HEK293 (cell line): ENCODE results near the gene SRSF11.

Source experiments
- CTCF ChIA-PET: fragments of 350-600 bp; formaldehyde crosslinking; extraction: SDS; loops from one replicate; lab custom pipeline; 2021; ENCODE audit warnings: antibody characterized with exemption; lab: Yijun Ruan, JAX
- POLR2A ChIA-PET: fragments of 300-600 bp; formaldehyde crosslinking; extraction: SDS; loops from one replicate; lab custom pipeline; 2020; ENCODE audit warnings: antibody characterized with exemption, inconsistent platforms; lab: Yijun Ruan, JAX
- H3K27ac ChIP-seq: fragments of 200-500 bp; sonication (Bioruptor generic); 2 replicates; pipeline ENCODE4 v1.5.1; 2014; ENCODE audit warnings: low read depth, low read length, control low read depth, inconsistent platforms; ENCODE audit errors: extremely low read depth
- H3K36me3 ChIP-seq, 2 experiments: fragments of 200-500 bp in 1 of 2; sonication (Bioruptor generic) in 1 of 2; 1 replicate in 1 of 2; 2 replicates in 1 of 2; pipeline ENCODE4 v1.5.1; 2014 to 2017; ENCODE audit warnings: inconsistent platforms in 2 of 2, low read length in 2 of 2; ENCODE audit not compliant: control insufficient read depth in 2 of 2, insufficient read depth in 1 of 2
- H3K4me1 ChIP-seq: fragments of 200-500 bp; sonication (Bioruptor generic); 2 replicates; pipeline ENCODE4 v1.5.1; 2014; ENCODE audit warnings: mild to moderate bottlenecking, low read length, inconsistent platforms; ENCODE audit not compliant: control insufficient read depth, insufficient read depth
- H3K4me3 ChIP-seq: 2 replicates; pipeline ENCODE4 v1.5.1; 2011; ENCODE audit warnings: low read depth, mild to moderate bottlenecking, control low read depth, low read length, moderate library complexity
- H3K9me3 ChIP-seq: fragments of 200-500 bp; sonication (Bioruptor generic); 2 replicates; pipeline ENCODE4 v1.5.1; 2014; ENCODE audit warnings: low read depth, low read length, inconsistent platforms; ENCODE audit not compliant: control insufficient read depth, insufficient read depth
- PRDM1 ChIP-seq: fragments of 450-650 bp; formaldehyde crosslinking; IDR thresholded peaks from 2 replicates; pipeline ENCODE4; 2016; ENCODE audit warnings: missing biosample characterization, missing genetic modification characterization
- RBAK ChIP-seq: fragments of 450-650 bp; formaldehyde crosslinking; IDR thresholded peaks from 2 replicates; pipeline ENCODE4 v1.5.1; 2016; ENCODE audit warnings: missing biosample characterization, missing genetic modification characterization
- SALL2 ChIP-seq: fragments of 450-650 bp; formaldehyde crosslinking; IDR thresholded peaks from 2 replicates; pipeline ENCODE4 v1.5.0; 2017; ENCODE audit warnings: missing biosample characterization, mild to moderate bottlenecking, missing genetic modification characterization, borderline replicate concordance
- TCF7L2 ChIP-seq: IDR thresholded peaks from 2 replicates; pipeline ENCODE4 v1.6.1; 2011; ENCODE audit warnings: low read depth, mild to moderate bottlenecking, inconsistent platforms, low read length, moderate library complexity, borderline replicate concordance
- ZBTB20 ChIP-seq: fragments of 450-650 bp; formaldehyde crosslinking; IDR thresholded peaks from 2 replicates; pipeline ENCODE4 v1.5.1; 2016; ENCODE audit warnings: missing biosample characterization, missing genetic modification characterization
- ZNF121 ChIP-seq: fragments of 450-650 bp; formaldehyde crosslinking; IDR thresholded peaks from 2 replicates; pipeline ENCODE4 v1.5.1; 2016; ENCODE audit warnings: missing biosample characterization, missing genetic modification characterization
- ZNF366 ChIP-seq: fragments of 450-650 bp; formaldehyde crosslinking; conservative IDR thresholded peaks from 2 replicates; pipeline ENCODE4 v1.5.1; 2016; ENCODE audit warnings: missing biosample characterization, missing genetic modification characterization
- ZNF423 ChIP-seq: fragments of 450-650 bp; formaldehyde crosslinking; IDR thresholded peaks from 2 replicates; pipeline ENCODE4 v1.5.1; 2016; ENCODE audit warnings: missing biosample characterization, missing genetic modification characterization
- ZNF426 ChIP-seq: fragments of 450-650 bp; formaldehyde crosslinking; IDR thresholded peaks from 2 replicates; pipeline ENCODE4 v1.5.1; 2017; ENCODE audit warnings: missing biosample characterization, missing genetic modification characterization, mild to moderate bottlenecking, inconsistent platforms, moderate library complexity
- ZNF645 ChIP-seq: fragments of 450-650 bp; formaldehyde crosslinking; IDR thresholded peaks from 2 replicates; pipeline ENCODE4; 2016; ENCODE audit warnings: missing biosample characterization, missing genetic modification characterization
- ZNF664 ChIP-seq: fragments of 450-650 bp; formaldehyde crosslinking; IDR thresholded peaks from 2 replicates; pipeline ENCODE4 v1.5.1; 2016; ENCODE audit warnings: missing biosample characterization, missing genetic modification characterization
- ZNF704 ChIP-seq: fragments of 450-650 bp; formaldehyde crosslinking; IDR thresholded peaks from 2 replicates; pipeline ENCODE4 v1.5.1; 2016; ENCODE audit warnings: missing biosample characterization, missing genetic modification characterization
- ZSCAN4 ChIP-seq: fragments of 450-650 bp; formaldehyde crosslinking; IDR thresholded peaks from 2 replicates; pipeline ENCODE4 v1.5.1; 2017; ENCODE audit warnings: missing biosample characterization, missing genetic modification characterization

The SRSF11 gene

GRCh38 chr1:70196333-70196732, 24.8 kb upstream of the SRSF11 start (continued):
- no peak for TF ChIP-seq ZNF645 (tag by site-specific recombination)

- Histone ChIP-seq H3K4me1 (no peaks in the 10 kb centered on the region), H3K36me3 (peaks cover 0 to 3% of the 10 kb centered on the region in 2 experiments; a peak in 1 of 3 replicates), H3K4me3 (no peak overlapping the region)
- POLR2A ChIA-PET: no interaction called here
- TF ChIP-seq SALL2 (tag by site-specific recombination) (no peak), ZNF121 (tag by site-specific recombination) (0 out of 2 replicates have a peak, but pooled peaks have one; percentile 50)
- TF ChIP-seq, all 188 proteins: peak for 1
- CTCF ChIA-PET: no interaction called here
- no peak overlapping the region for H3K27ac ChIP-seq
- H3K9me3 ChIP-seq: no peaks in the 10 kb centered on the region
These were observed 21.1 kb upstream of the SRSF11 start for GRCh38 chr1:70200065-70200464.

- H3K4me3 ChIP-seq: no peak overlapping the region
- peaks cover 0 to 5% of the 10 kb centered on the region in 2 experiments; a peak in 1 of 3 replicates for H3K36me3 ChIP-seq
- no peaks in the 10 kb centered on the region for H3K9me3 ChIP-seq
- no peaks in the 10 kb centered on the region for H3K4me1 ChIP-seq
- H3K27ac ChIP-seq: no peak overlapping the region
- no peak for TF ChIP-seq ZNF704
- TF ChIP-seq ZNF426 (tag by site-specific recombination): no peak
- TF ChIP-seq ZBTB20: no peak
- POLR2A ChIA-PET: interaction anchor here (0.6 to 1.4 kb wide), 2 partner anchors 152 to 635 kb away, joined by 3 read pairs; partner anchors contain the start of genes ANKRD13C and LRRC7
- CTCF ChIA-PET: no interaction called here
These were observed 18.9 kb upstream of the SRSF11 start for GRCh38 chr1:70202173-70202758.

- TF ChIP-seq TCF7L2 (no peak), ZNF664 (tag by site-specific recombination) (0 out of 2 replicates have a peak, but pooled peaks have one; percentile 48)
- TF ChIP-seq, all 188 proteins: peak for 1
- Histone ChIP-seq H3K9me3 (no peaks in the 10 kb centered on the region), H3K4me3 (peak overlapping the region; percentile 91), H3K36me3 (peaks cover 8 to 23% of the 10 kb centered on the region in 2 experiments; a peak in 2 of 3 replicates), H3K27ac (no peak overlapping the region), H3K4me1 (no peaks in the 10 kb centered on the region)
- ChIA-PET CTCF (no interaction called here), POLR2A (interaction anchor here (3.3 kb wide), 1 partner anchor 17 kb away, joined by 29 read pairs; the partner anchor contains the start of gene SRSF11)
These were observed 17.0 kb upstream of the SRSF11 start for GRCh38 chr1:70204139-70204538.

GRCh38 chr1:70204600-70204999, 16.6 kb upstream of the SRSF11 start:
- Histone ChIP-seq H3K9me3 (no peaks in the 10 kb centered on the region), H3K4me1 (no peaks in the 10 kb centered on the region), H3K4me3 (peak overlapping the region; percentile 91), H3K27ac (no peak overlapping the region), H3K36me3 (peaks cover 8 to 24% of the 10 kb centered on the region in 2 experiments; a peak in 2 of 3 replicates)
- ChIA-PET POLR2A (interaction anchor here (3.3 kb wide), 1 partner anchor 16 kb away, joined by 29 read pairs; the partner anchor contains the start of gene SRSF11), CTCF (interaction anchor here (0.6 kb wide), 1 partner anchor 305 kb away, joined by 4 read pairs; no protein-coding TSS in a partner anchor)
- TF ChIP-seq ZNF366 (tag by site-specific recombination) (peak; percentile 74), RBAK (tag by site-specific recombination) (no peak), ZSCAN4 (tag by site-specific recombination) (peak; percentile 86), PRDM1 (tag by site-specific recombination) (peak; percentile 34; the same call in 1 of the 2 replicates), ZNF423 (tag by site-specific recombination) (no peak)
